Esophagus muscularis mucosa (tissue), 3 donors: ENCODE measurements around the gene MAP2K6.

Experiments
- CTCF ChIP-seq, 3 experiments: fragments of 200-600 bp in 2 of 3; fragments of 450-650 bp in 1 of 3; sonication (generic) in 2 of 3; IDR thresholded peaks; one replicate each; pipeline ENCODE4 v1.5.1; 2017 to 2019; ENCODE audit warnings: antibody characterized with exemption in 3 of 3, mild to moderate bottlenecking in 2 of 3, moderate library complexity in 1 of 3
- POLR2A ChIP-seq: fragments of 450-650 bp; IDR thresholded peaks from one replicate; pipeline ENCODE4 v1.6.1; 2017; ENCODE audit warnings: antibody characterized with exemption, moderate library complexity, mild to moderate bottlenecking, low read depth
- POLR2AphosphoS5 ChIP-seq, 2 donors: sonication (generic); formaldehyde crosslinking; IDR thresholded peaks; one replicate each; pipeline ENCODE4 v1.6.1; 2017; ENCODE audit warnings: antibody characterized with exemption in 2 of 2

DNA sequence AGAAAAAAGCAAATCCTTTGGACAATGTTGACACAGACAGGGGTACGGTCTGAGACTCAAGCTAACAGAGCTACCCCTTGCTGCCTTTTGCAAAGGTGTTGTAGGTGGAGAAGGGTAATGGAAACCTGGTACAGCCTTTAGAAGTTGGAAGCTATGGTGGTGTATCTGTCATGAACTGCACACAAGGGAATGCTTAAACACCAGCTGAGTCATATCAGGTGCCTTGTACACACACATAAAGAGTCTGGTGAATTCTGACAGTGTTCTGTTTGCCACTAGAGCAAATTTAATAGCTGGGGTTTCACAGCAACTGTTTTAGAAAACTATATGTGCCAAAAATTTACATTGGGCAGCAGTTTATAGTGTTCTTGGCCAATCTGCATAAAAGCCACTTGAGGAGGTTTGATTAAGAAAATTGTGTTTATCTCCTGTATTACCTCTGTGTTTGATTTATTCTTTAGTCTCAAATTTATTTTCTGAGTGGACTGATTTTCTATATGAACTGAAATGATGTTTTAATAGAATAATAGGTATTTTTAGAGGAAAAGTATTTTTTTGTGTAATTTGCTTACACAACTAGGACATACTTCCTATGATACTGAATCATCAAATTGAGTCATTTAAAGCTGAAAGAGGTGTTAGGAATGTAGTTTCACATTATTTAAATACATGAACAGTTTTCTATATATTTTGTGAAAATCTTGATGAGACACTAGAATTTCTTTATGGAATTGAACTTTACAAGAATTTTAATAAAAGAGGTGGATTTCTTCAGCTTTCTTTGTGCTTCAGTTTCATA, 136.9 kb downstream of the MAP2K6 start:
- no peak for TF ChIP-seq CTCF (IDR thresholded peaks at IDR 0.05)
- no peak for TF ChIP-seq POLR2A
- TF ChIP-seq POLR2AphosphoS5 (IDR thresholded peaks at IDR 0.05) = no peak
